Measurements from ENCODE around the gene KCNK13.
"Not testable (repeated sequence)": the region's sequence is repeated elsewhere in the genome, so short reads cannot be mapped to it uniquely, and the experiment has no call there.

The KCNK13 gene

GRCh38 chr14:90193925-90194324 lies 132.1 kb downstream of the KCNK13 start:
- peak; percentile 2 for DNase-seq (ENCODE audit: low read depth)

DNA sequence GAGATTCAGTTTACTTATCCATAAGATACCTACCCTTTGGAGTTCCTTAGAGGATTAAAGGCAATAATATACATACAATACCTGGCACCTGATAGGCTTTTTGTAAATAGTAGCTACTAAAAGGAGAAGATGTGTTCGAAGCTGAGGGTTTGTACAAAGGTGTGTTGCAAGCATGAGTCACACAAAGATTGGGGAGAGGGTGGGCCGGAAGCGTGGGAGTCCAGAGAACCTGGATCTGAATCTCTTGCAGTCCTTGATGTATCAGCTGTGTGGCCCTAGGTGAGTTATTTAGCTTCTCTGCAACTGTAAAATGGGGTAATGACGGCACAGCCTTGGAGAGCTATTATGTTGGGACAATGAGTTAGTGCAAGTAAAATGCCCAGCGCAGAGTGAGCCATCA lies 132.9 kb downstream of the KCNK13 start:
- DNase-seq (ENCODE audit: low read depth), result no peak

- no peak for DNase-seq (ENCODE audit: low read depth)
These were observed 136.8 kb downstream of the KCNK13 start for GRCh38 chr14:90198541-90199060.

DNA sequence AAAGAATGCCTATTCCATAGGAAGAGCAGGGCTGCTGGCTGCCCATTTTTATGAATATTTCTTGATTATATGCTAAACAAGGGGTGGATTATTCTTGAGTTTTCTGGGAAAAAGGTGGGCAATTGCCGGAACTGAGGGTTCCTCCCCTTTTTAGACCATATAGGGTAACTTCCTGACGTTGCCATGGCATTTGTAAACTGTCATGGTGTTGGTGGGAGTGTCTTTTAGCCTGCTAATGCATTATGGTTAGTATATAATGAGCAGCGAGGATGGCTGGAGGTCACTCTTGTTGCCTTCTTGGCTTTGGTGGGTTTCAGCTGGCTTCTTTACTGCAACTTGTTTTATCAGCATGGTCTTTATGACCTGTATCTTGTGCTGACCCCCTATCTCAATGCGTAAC lies 138.8 kb downstream of the KCNK13 start:
- not testable (repeated sequence) for DNase-seq (ENCODE audit: low read depth)

DNA sequence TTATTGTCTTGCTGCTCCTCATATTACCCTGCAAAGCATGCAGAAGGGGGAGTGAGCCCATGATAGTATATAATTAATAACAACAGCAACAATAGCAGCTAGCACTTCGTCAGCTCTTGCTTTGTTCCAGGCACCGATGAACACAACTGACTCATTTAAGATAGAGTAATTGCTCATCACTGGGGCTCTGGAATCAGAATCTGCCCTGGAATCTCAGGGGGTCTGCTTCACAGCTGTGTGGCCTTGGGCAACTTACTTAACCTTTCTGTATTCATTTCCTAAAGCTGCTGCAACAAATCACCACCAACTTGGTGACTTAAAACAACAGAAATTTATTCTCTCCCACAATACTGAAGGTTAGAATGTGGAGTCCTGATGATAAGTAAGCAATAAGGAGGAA lies 139.6 kb downstream of the KCNK13 start:
- no peak for DNase-seq (ENCODE audit: low read depth)

- DNase-seq (ENCODE audit: low read depth), result no peak
These were observed 142.7 kb downstream of the KCNK13 start for GRCh38 chr14:90204516-90204915.

DNA sequence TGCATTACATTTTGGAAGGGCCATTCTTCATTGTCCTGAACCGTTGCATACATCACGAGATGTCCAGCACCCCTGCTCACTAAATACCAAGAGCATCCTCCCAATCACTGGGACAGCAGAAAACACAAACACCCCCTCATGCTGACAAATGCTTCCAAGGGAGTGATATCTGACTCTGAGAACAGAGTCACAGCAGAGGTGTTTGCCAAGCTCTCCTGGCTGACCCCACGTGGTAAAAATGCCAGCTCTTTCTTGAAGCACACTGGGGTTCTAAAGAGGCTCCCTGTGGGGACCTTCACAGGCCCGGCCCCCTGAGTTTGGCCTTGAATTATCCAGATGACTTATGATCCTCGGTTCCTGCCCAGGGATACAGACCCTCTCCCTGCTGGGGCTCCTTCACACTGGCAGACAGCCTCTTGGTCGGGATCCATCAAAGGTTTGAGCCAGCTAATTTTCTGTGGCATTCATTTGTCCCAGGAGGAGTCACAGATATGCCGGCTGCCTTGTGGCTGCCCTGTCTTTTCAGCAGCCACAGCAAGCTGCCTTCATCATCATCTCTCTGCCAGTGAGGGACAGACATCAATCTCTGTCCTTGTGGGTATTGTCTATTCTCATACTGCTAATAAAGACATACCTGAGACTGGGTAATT lies 151.4 kb downstream of the KCNK13 start:
- DNase-seq (ENCODE audit: low read depth), result no peak

GRCh38 chr14:90228478-90228877 lies 166.7 kb downstream of the KCNK13 start:
- no peak for DNase-seq (ENCODE audit: low read depth)

DNA sequence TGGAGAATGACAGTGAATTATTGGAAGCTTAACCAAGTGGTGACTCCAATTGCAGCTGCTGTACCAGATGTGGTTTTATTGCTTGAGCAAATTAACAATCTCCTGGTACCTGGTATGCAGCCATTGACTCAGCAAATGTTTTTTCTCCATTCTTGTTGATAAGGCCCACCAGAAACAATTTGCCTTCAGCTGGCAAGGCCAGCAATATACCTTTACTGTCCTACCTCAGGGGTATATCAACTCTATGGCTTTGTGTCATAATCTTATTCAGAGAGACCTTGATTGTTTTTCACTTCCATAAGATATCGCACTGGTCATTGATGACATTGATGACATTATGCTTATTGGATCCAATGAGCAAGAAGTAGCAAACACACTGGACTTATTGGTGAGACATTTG lies 168.1 kb downstream of the KCNK13 start:
- not testable (repeated sequence) for DNase-seq (ENCODE audit: low read depth)
